B cell (primary cell): Measurements from ENCODE around the gene PCDHGA9. TPM values are rescaled to one million over a fixed set of nuclear protein-coding genes. Genes with fewer than 3 reads are reported as not detected.

Experiments
- ATAC-seq: fragments of 200-7000 bp; cut with Tn5 transposase; one replicate; pipeline ENCODE4 v1.10.0; 2021; ENCODE audit warnings: low read depth, mild to moderate bottlenecking, moderate number of reproducible peaks, moderate library complexity
- CTCF ChIA-PET: fragments of 350-600 bp; sonication (Branson Sonifier 250); formaldehyde crosslinking; loops from one replicate; lab custom pipeline; 2021; ENCODE audit warnings: antibody characterized with exemption, inconsistent platforms; lab: Charles Lee
- POLR2A ChIA-PET: fragments of 350-600 bp; sonication (Branson Sonifier 250); formaldehyde crosslinking; loops from one replicate; lab custom pipeline; 2021; ENCODE audit warnings: antibody characterized with exemption; lab: Charles Lee
- DNase-seq: peaks from one replicate; pipeline ENCODE4 v3.0.0; 2013
- H2AFZ ChIP-seq: 2 replicates; pipeline ENCODE4 v1.6.1; 2012; ENCODE audit warnings: mild to moderate bottlenecking, low read depth, low read length; ENCODE audit not compliant: insufficient read depth, poor library complexity, severe bottlenecking
- H3K27ac ChIP-seq, 2 donors: 1 replicate in 1 of 2; 2 replicates in 1 of 2; pipeline ENCODE4 v1.5.1; 2012 to 2013; ENCODE audit warnings: low read length in 2 of 2, mild to moderate bottlenecking in 2 of 2, moderate library complexity in 1 of 2
- H3K27me3 ChIP-seq, 4 experiments: fragments of 200-600 bp in 1 of 4; sonication (generic) in 1 of 4; replicated peaks in 1 of 4; 1 replicate in 2 of 4; 2 replicates in 2 of 4; pipeline versions ENCODE4 v1.6.1 to v1.7.0; 2013 to 2016; ENCODE audit warnings: low read length in 3 of 4, mild to moderate bottlenecking in 2 of 4, mixed read lengths in 1 of 4, moderate library complexity in 1 of 4; ENCODE audit not compliant: insufficient read depth in 4 of 4, control insufficient read depth in 3 of 4; ENCODE audit errors: control extremely low read depth in 1 of 4
- H3K36me3 ChIP-seq, 2 experiments: replicated peaks in 1 of 2; 1 replicate in 1 of 2; 2 replicates in 1 of 2; pipeline versions ENCODE4 v1.6.1 to v1.7.1; 2013; ENCODE audit warnings: low read length in 1 of 2; ENCODE audit not compliant: insufficient read depth in 2 of 2, control insufficient read depth in 1 of 2; ENCODE audit errors: control extremely low read depth in 1 of 2, extremely low read depth in 1 of 2
- H3K4me1 ChIP-seq, 2 donors: fragments of 200-600 bp in 1 of 2; sonication (generic) in 1 of 2; 1 replicate in 1 of 2; 2 replicates in 1 of 2; pipeline versions ENCODE4 v1.5.1 to v1.6.1; 2013 to 2017; ENCODE audit warnings: low read length in 2 of 2; ENCODE audit not compliant: control insufficient read depth in 2 of 2, insufficient read depth in 2 of 2
- H3K4me2 ChIP-seq: replicated peaks from 2 replicates; pipeline ENCODE3; 2012; ENCODE audit warnings: mild to moderate bottlenecking, low read depth, low read length; ENCODE audit not compliant: poor library complexity, severe bottlenecking
- H3K4me3 ChIP-seq, 5 experiments: fragments of 200-600 bp in 1 of 5; sonication (generic) in 1 of 5; 1 replicate in 3 of 5; 2 replicates in 2 of 5; pipeline versions ENCODE4 v1.5.1 to v1.7.0; 2011 to 2016; ENCODE audit warnings: low read length in 4 of 5, mild to moderate bottlenecking in 4 of 5, low read depth in 2 of 5, control low read depth in 1 of 5, moderate library complexity in 1 of 5; ENCODE audit not compliant: insufficient read depth in 1 of 5; ENCODE audit errors: control extremely low read depth in 1 of 5, extremely low read depth in 1 of 5
- H3K79me2 ChIP-seq: fragments of 200-600 bp; sonication (generic); one replicate; pipeline ENCODE4 v1.6.0; 2016; ENCODE audit warnings: low read length; ENCODE audit not compliant: control insufficient read depth, insufficient read depth
- H3K9ac ChIP-seq: fragments of 200-600 bp; sonication (generic); 2 replicates; pipeline ENCODE4 v1.6.1; 2017; ENCODE audit warnings: mild to moderate bottlenecking, low read length, moderate library complexity
- H3K9me3 ChIP-seq, 3 donors: one replicate each; pipeline versions ENCODE4 v1.6.1 to v1.7.1; 2013; ENCODE audit warnings: low read length in 2 of 3; ENCODE audit not compliant: control insufficient read depth in 2 of 3, insufficient read depth in 1 of 3; ENCODE audit errors: control extremely low read depth in 1 of 3
- H4K20me1 ChIP-seq: 2 replicates; pipeline ENCODE4 v1.6.0; 2012; ENCODE audit warnings: mild to moderate bottlenecking, low read length; ENCODE audit not compliant: insufficient read depth, control insufficient read depth, poor library complexity, severe bottlenecking
- H3K27ac Mint-ChIP-seq: one replicate; pipeline ENCODE4 v1.8.0; 2021; ENCODE audit warnings: mixed read lengths
- H3K27me3 Mint-ChIP-seq: one replicate; pipeline ENCODE4 v1.8.0; 2021; ENCODE audit warnings: mixed read lengths
- H3K4me1 Mint-ChIP-seq: one replicate; pipeline ENCODE4 v1.8.0; 2021; ENCODE audit warnings: mixed read lengths
- H3K4me3 Mint-ChIP-seq: one replicate; pipeline ENCODE4 v1.8.0; 2021; ENCODE audit warnings: mixed read lengths
- H3K9me3 Mint-ChIP-seq: one replicate; pipeline ENCODE4 v1.8.0; 2022; ENCODE audit warnings: mixed read lengths; ENCODE audit not compliant: insufficient read depth
- CTCF ChIP-seq: fragments of 200-600 bp; IDR thresholded peaks from one replicate; pipeline ENCODE4 v1.8.0; 2022; ENCODE audit warnings: antibody characterized with exemption, mild to moderate bottlenecking
- EZH2 ChIP-seq: IDR thresholded peaks from 2 replicates; pipeline ENCODE4 v1.6.1; 2012; ENCODE audit warnings: borderline replicate concordance, low read depth, mild to moderate bottlenecking, moderate library complexity, low read length; ENCODE audit not compliant: insufficient read depth, poor library complexity, severe bottlenecking
- WGBS: methylation state at CpG from one replicate; pipeline ENCODE4 v1.1.5; 2013; ENCODE audit warnings: missing lambda C conversion rate; ENCODE audit not compliant: insufficient coverage; 5-methylcytosine and 5-hydroxymethylcytosine counted together
- intact Hi-C: fragments of 100-400 bp; cut with micrococcal nuclease; formaldehyde crosslinking; loops from one replicate; pipeline ENCODE4 v1.10.0; 2022
- polyA plus RNA-seq: library from polyadenylated mRNA; depleted of rRNA; stranded (reverse); fragments of >200 nt; gene quantifications from 2 replicates; pipeline ENCODE4 v1.2.3, GENCODE V29; 2012
- total RNA-seq, 2 donors: library from RNA; stranded (reverse); fragments of 120-200 nt in 1 of 2; gene quantifications; 1 replicate in 1 of 2; 2 replicates in 1 of 2; pipeline versions ENCODE4 v1.2.3 to v1.2.4, GENCODE V29; 2013 to 2022

Gene PCDHGA9
- total and polyA plus RNA-seq, 2 donors (not counting 1 experiment from before 2014, with no cell fraction given), result 0.19 to 2.5 TPM

GRCh38 chr5:141434006-141434405 lies 31.4 kb downstream of the PCDHGA9 start:
- no peak overlapping the region for H3K27ac ChIP-seq
- H3K4me2 ChIP-seq, result no peak overlapping the region
- TF ChIP-seq CTCF (no peak), EZH2 (no peak)
- WGBS, result no CpG with 5 or more reads among the region's 2 CpGs
- H2AFZ ChIP-seq, result no peak overlapping the region
- H3K9me3 Mint-ChIP-seq, result peaks cover 3% of the 10 kb centered on the region
- H3K4me1 Mint-ChIP-seq, result peaks cover 7% of the 10 kb centered on the region
- no peak for ATAC-seq
- ChIA-PET CTCF (interaction anchor here (1.5 kb wide), 1 partner anchor 133 kb away, joined by 3 read pairs; no protein-coding TSS in a partner anchor), POLR2A (no interaction called here)
- peaks cover 15 to 17% of the 10 kb centered on the region in 2 donors for H3K4me1 ChIP-seq
- H4K20me1 ChIP-seq, result no peaks in the 10 kb centered on the region
- peaks cover 26% of the 10 kb centered on the region for H3K27me3 Mint-ChIP-seq
- peaks cover 0 to 36% (median 26%) of the 10 kb centered on the region in 3 donors for H3K9me3 ChIP-seq
- H3K27ac Mint-ChIP-seq, result no peak overlapping the region
- no peak for DNase-seq
- no peak overlapping the region for H3K4me3 ChIP-seq
- peaks cover 0 to 36% (median 20%) of the 10 kb centered on the region in 4 experiments for H3K27me3 ChIP-seq
- intact Hi-C loops, result no loop called here
- no peak overlapping the region for H3K9ac ChIP-seq
- no peak overlapping the region for H3K4me3 Mint-ChIP-seq
- H3K36me3 ChIP-seq, result no peaks in the 10 kb centered on the region
- H3K79me2 ChIP-seq, result no peaks in the 10 kb centered on the region

GRCh38 chr5:141437221-141437620 lies 34.6 kb downstream of the PCDHGA9 start:
- H3K4me2 ChIP-seq, result no peak overlapping the region
- H3K9me3 ChIP-seq, result peaks cover 0 to 30% (median 6%) of the 10 kb centered on the region in 3 donors
- no peak overlapping the region for H3K27ac Mint-ChIP-seq
- H3K4me3 ChIP-seq, result no peak overlapping the region
- no peak for TF ChIP-seq EZH2
- no peak for TF ChIP-seq CTCF
- POLR2A ChIA-PET, result no interaction called here
- CTCF ChIA-PET, result no interaction called here
- H3K27ac ChIP-seq, result no peak overlapping the region
- ATAC-seq (no peak), DNase-seq (no peak)
- no peak overlapping the region for H2AFZ ChIP-seq
- H4K20me1 ChIP-seq, result no peaks in the 10 kb centered on the region
- H3K27me3 ChIP-seq, result peaks cover 0 to 19% (median 2%) of the 10 kb centered on the region in 4 experiments
- no CpG with 5 or more reads among the region's 2 CpGs for WGBS
- intact Hi-C loops, result no loop called here
- no peaks in the 10 kb centered on the region for H3K4me1 Mint-ChIP-seq
- H3K4me3 Mint-ChIP-seq, result no peak overlapping the region
- H3K79me2 ChIP-seq, result no peaks in the 10 kb centered on the region
- H3K36me3 ChIP-seq, result no peaks in the 10 kb centered on the region
- H3K9me3 Mint-ChIP-seq, result peaks cover 2% of the 10 kb centered on the region
- no peaks in the 10 kb centered on the region for H3K4me1 ChIP-seq
- H3K27me3 Mint-ChIP-seq, result peaks cover 12% of the 10 kb centered on the region
- H3K9ac ChIP-seq, result no peak overlapping the region
